SK-N-SH (cell line): ENCODE measurements around the gene KY. TPM values are rescaled to one million over a fixed set of nuclear protein-coding genes. Genes with fewer than 3 reads are reported as not detected.
A peak's percentile ranks its signal among the peaks of the same experiment; 100 is the strongest.

Experiments
- CTCF ChIA-PET: fragments of 300-600, 350-600 bp; formaldehyde crosslinking; extraction: SDS; loops from one replicate; lab custom pipeline; 2021; lab: Yijun Ruan, JAX
- POLR2A ChIA-PET: fragments of 350-600 bp; sonication (Branson Sonifier 250); formaldehyde crosslinking; extraction: SDS; loops from one replicate; lab custom pipeline; 2020; ENCODE audit warnings: antibody characterized with exemption, inconsistent platforms; lab: Yijun Ruan, JAX
- DNase-seq: peaks from one replicate; pipeline ENCODE4 v3.0.0; 2012
- H2AFZ ChIP-seq: fragments of 200-600 bp; sonication (generic); 2 replicates; pipeline ENCODE4 v1.8.1; 2016; ENCODE audit warnings: antibody characterized with exemption, mild to moderate bottlenecking, low read depth
- H3F3A ChIP-seq: fragments of 200-600 bp; sonication (generic); replicated peaks from 2 replicates; pipeline ENCODE3; 2016; ENCODE audit warnings: antibody characterized with exemption, mild to moderate bottlenecking; ENCODE audit not compliant: insufficient read depth
- H3K27ac ChIP-seq, 2 experiments: fragments of 200-500 bp in 1 of 2; fragments of 200-600 bp in 1 of 2; sonication (Bioruptor generic) in 1 of 2; sonication (generic), shearing (Covaris generic) in 1 of 2; 2 replicates each; pipeline versions ENCODE4 v1.5.1 to v1.6.1; 2014 to 2016; ENCODE audit warnings: low read depth in 2 of 2, inconsistent platforms in 1 of 2, low read length in 1 of 2, mild to moderate bottlenecking in 1 of 2, mixed read lengths in 1 of 2
- H3K27me3 ChIP-seq: fragments of 200-600 bp; sonication (generic), shearing (Covaris generic); 2 replicates; pipeline ENCODE4 v1.6.1; 2016; ENCODE audit warnings: mixed run types; ENCODE audit not compliant: insufficient read depth
- H3K36me3 ChIP-seq, 2 experiments: fragments of 200-500 bp in 1 of 2; fragments of 200-600 bp in 1 of 2; sonication (Bioruptor generic) in 1 of 2; sonication (generic) in 1 of 2; replicated peaks in 1 of 2; 2 replicates each; pipeline versions ENCODE3 to v1.5.1; 2014 to 2016; ENCODE audit warnings: low read length in 1 of 2, mild to moderate bottlenecking in 1 of 2; ENCODE audit not compliant: insufficient read depth in 2 of 2, control insufficient read depth in 1 of 2
- H3K4me1 ChIP-seq, 2 experiments: fragments of 200-500 bp in 1 of 2; fragments of 200-600 bp in 1 of 2; sonication (Bioruptor generic) in 1 of 2; sonication (generic), shearing (Covaris generic) in 1 of 2; 2 replicates each; pipeline versions ENCODE4 v1.5.1 to v1.6.1; 2014 to 2016; ENCODE audit warnings: low read depth in 1 of 2, low read length in 1 of 2, mixed run types in 1 of 2; ENCODE audit not compliant: insufficient read depth in 2 of 2, control insufficient read depth in 1 of 2
- H3K4me2 ChIP-seq: fragments of 200-600 bp; sonication (generic), shearing (Covaris generic); 2 replicates; pipeline ENCODE4 v1.6.1; 2017; ENCODE audit warnings: mixed run types
- H3K4me3 ChIP-seq, 2 experiments: fragments of 200-500 bp in 1 of 2; fragments of 200-600 bp in 1 of 2; sonication (Bioruptor generic) in 1 of 2; sonication (generic), shearing (Covaris generic) in 1 of 2; 2 replicates each; pipeline versions ENCODE4 v1.5.1 to v1.8.1; 2014 to 2016; ENCODE audit warnings: low read depth in 2 of 2, inconsistent platforms in 1 of 2, low read length in 1 of 2, mild to moderate bottlenecking in 1 of 2, mixed read lengths in 1 of 2, moderate library complexity in 1 of 2
- H3K79me2 ChIP-seq: fragments of 200-600 bp; sonication (generic); 2 replicates; pipeline ENCODE4 v1.8.1; 2017; ENCODE audit warnings: mild to moderate bottlenecking; ENCODE audit not compliant: insufficient read depth
- H3K9ac ChIP-seq: fragments of 200-600 bp; sonication (generic); 2 replicates; pipeline ENCODE4 v1.6.1; 2017; ENCODE audit warnings: mixed run types
- H3K9me2 ChIP-seq: fragments of 200-600 bp; sonication (generic); 2 replicates; pipeline ENCODE4 v1.6.1; 2017; ENCODE audit warnings: mixed run types
- H3K9me3 ChIP-seq: fragments of 200-600 bp; sonication (generic); 2 replicates; pipeline ENCODE4 v1.6.1; 2017; ENCODE audit warnings: mixed run types, mild to moderate bottlenecking, moderate library complexity
- H4K20me1 ChIP-seq: fragments of 200-600 bp; sonication (generic); 2 replicates; pipeline ENCODE4 v1.6.1; 2017; ENCODE audit warnings: mild to moderate bottlenecking, mixed run types; ENCODE audit not compliant: insufficient read depth
- RCOR1 ChIP-seq: fragments of 150-350 bp; IDR thresholded peaks from 2 replicates; pipeline ENCODE4 v1.6.1; 2017; ENCODE audit warnings: antibody characterized with exemption, low read length
- RFX5 ChIP-seq: IDR thresholded peaks from 2 replicates; pipeline ENCODE4 v1.6.1; 2012; ENCODE audit warnings: mild to moderate bottlenecking, improper control_type of control experiment, low read length
- SMC3 ChIP-seq: IDR thresholded peaks from 2 replicates; pipeline ENCODE4 v1.6.1; 2012; ENCODE audit warnings: low read depth, low read length, improper control_type of control experiment
- WGBS: methylation state at CpG from one replicate; pipeline ENCODE4 v1.1.6; 2017; ENCODE audit warnings: low lambda C conversion rate; 5-methylcytosine and 5-hydroxymethylcytosine counted together
- polyA plus RNA-seq, 3 experiments: library from polyadenylated mRNA; depleted of rRNA; stranded (reverse); fragments of >200 nt; gene quantifications; 2 replicates each; pipeline ENCODE4 v1.2.3, GENCODE V29; 2012
- TF ChIP-seq, protein P1 (sequence below): IDR thresholded peaks from 2 replicates; pipeline ENCODE4 v1.6.1; 2012; ENCODE audit warnings: mild to moderate bottlenecking, low read depth, low read length, moderate library complexity

KY gene
- polyA plus RNA-seq, 1 of the 3 experiments (the other 2 are of a cell fraction) = 2.4 TPM

DNA sequence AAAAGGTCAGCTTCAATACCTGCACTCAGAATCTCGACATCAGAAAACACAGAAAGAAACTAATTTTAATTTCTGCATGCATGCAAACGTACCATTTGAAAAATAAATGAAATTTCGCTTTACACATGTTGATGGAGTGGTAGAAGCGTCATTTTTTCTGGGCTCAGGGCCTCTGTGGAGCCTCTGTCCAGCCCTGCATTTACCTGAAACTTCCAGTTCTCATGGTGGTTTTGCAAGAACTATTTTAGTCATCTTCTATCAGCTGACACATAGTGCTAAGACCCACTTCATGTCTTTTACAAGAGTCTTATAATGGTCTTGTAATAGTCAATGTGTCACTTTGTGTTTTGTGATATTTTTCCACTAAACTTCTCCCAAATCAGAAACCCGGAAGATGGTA, 5.3 kb downstream of the KY start:
- H3K27me3 ChIP-seq = no peaks in the 10 kb centered on the region
- H3K9me3 ChIP-seq = no peaks in the 10 kb centered on the region
- peaks cover 3% of the 10 kb centered on the region for H3F3A ChIP-seq
- H3K9ac ChIP-seq = no peak overlapping the region
- WGBS = 75% methylated on average over 5 of the region's 5 CpGs
- H3K27ac ChIP-seq = no peak overlapping the region
- no peak overlapping the region for H3K4me3 ChIP-seq
- POLR2A ChIA-PET = no interaction called here
- H3K9me2 ChIP-seq = no peaks in the 10 kb centered on the region
- no peak overlapping the region for H2AFZ ChIP-seq
- CTCF ChIA-PET = interaction anchor here (1.0 to 10.3 kb wide), 2 partner anchors 30 to 44 kb away, joined by 3 to 76 read pairs; no protein-coding TSS in a partner anchor
- no peak for TF ChIP-seq RCOR1
- TF ChIP-seq, protein P1, sequence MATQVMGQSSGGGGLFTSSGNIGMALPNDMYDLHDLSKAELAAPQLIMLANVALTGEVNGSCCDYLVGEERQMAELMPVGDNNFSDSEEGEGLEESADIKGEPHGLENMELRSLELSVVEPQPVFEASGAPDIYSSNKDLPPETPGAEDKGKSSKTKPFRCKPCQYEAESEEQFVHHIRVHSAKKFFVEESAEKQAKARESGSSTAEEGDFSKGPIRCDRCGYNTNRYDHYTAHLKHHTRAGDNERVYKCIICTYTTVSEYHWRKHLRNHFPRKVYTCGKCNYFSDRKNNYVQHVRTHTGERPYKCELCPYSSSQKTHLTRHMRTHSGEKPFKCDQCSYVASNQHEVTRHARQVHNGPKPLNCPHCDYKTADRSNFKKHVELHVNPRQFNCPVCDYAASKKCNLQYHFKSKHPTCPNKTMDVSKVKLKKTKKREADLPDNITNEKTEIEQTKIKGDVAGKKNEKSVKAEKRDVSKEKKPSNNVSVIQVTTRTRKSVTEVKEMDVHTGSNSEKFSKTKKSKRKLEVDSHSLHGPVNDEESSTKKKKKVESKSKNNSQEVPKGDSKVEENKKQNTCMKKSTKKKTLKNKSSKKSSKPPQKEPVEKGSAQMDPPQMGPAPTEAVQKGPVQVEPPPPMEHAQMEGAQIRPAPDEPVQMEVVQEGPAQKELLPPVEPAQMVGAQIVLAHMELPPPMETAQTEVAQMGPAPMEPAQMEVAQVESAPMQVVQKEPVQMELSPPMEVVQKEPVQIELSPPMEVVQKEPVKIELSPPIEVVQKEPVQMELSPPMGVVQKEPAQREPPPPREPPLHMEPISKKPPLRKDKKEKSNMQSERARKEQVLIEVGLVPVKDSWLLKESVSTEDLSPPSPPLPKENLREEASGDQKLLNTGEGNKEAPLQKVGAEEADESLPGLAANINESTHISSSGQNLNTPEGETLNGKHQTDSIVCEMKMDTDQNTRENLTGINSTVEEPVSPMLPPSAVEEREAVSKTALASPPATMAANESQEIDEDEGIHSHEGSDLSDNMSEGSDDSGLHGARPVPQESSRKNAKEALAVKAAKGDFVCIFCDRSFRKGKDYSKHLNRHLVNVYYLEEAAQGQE = peak; percentile 49; the same call in 1 of the 2 replicates
- TF ChIP-seq, all 33 proteins: peak for 1
- Histone ChIP-seq H3K79me2 (peaks cover 6% of the 10 kb centered on the region; the same call in 1 of the 2 replicates), H3K36me3 (peaks cover 0 to 7% of the 10 kb centered on the region in 2 experiments), H4K20me1 (no peaks in the 10 kb centered on the region), H3K4me2 (no peak overlapping the region), H3K4me1 (peaks cover 0 to 32% of the 10 kb centered on the region in 2 experiments; a peak in 1 of 4 replicates)
- DNase-seq = no peak

DNA sequence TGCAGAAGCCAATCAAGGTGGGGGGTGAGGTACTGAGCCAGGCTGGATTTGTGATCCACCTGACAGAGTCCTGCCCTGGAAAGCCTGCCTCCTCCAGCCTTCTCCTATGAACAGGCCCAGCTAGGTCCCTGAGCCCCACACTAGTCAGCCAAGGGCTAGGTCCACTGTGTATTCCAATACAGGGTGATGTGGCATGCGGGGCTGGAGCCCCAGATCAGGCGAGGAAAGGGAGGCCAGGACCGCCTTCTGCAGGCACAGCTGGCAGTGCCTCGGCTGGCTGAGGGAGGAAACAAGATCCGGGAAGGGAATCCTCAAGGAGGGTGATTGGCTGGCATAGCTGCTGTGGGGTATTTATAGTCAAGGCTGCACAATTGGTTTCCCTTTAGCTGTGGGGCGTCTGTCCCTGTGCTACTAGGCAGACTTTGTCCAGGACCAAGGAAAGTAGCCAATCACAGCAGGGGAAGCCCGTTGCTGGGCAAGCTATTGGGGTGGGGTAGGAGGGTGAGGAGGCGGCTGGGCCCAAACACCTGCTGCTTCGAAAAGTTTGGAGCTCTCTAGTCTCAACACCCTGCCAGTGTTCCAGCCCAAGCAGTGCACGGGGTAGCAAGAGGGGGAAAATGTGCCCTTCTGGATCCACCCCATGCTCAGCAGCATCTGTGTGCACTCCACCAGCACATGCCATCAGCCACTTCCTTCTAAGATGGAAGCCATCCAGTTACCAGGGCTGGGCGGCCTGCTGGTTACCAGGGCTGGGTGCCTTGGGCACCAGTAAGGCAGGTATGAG, 5.9 kb downstream of the KY start:
- no peaks in the 10 kb centered on the region for H4K20me1 ChIP-seq
- no peaks in the 10 kb centered on the region for H3K9me2 ChIP-seq
- peaks cover 0 to 7% of the 10 kb centered on the region in 2 experiments for H3K36me3 ChIP-seq
- H3K27ac ChIP-seq = peak overlapping the region in 1 of 2 experiments; percentile 62; a peak in 2 of 4 replicates
- POLR2A ChIA-PET = no interaction called here
- peaks cover 4% of the 10 kb centered on the region; the same call in 1 of the 2 replicates for H3K79me2 ChIP-seq
- no peak overlapping the region for H3K4me2 ChIP-seq
- H3F3A ChIP-seq = peaks cover 2% of the 10 kb centered on the region
- DNase-seq = no peak
- peaks cover 0 to 31% of the 10 kb centered on the region in 2 experiments; a peak in 1 of 4 replicates for H3K4me1 ChIP-seq
- CTCF ChIA-PET = interaction anchor here (1.0 to 10.3 kb wide), 3 partner anchors 29 to 389 kb away, joined by 3 to 76 read pairs (median 3); no protein-coding TSS in a partner anchor
- 84% methylated on average over 6 of the region's 11 CpGs for WGBS
- H3K9me3 ChIP-seq = no peaks in the 10 kb centered on the region
- no peaks in the 10 kb centered on the region for H3K27me3 ChIP-seq
- no peak overlapping the region for H2AFZ ChIP-seq
- no peak overlapping the region for H3K4me3 ChIP-seq
- TF ChIP-seq RFX5 = peak; percentile 92
- TF ChIP-seq SMC3 = no peak
- TF ChIP-seq, all 33 proteins: peak for 1
- H3K9ac ChIP-seq = no peak overlapping the region
